Stimulated activated naive CD8-positive, alpha-beta T cell treated with anti-CD3 and anti-CD28 coated beads, Interleukin-15, Interleukin-2, amounts not matched to agents 100 ng/mL and 50 ng/mL, for 24 hours (primary cell): ENCODE data around the gene ZBTB37.
A peak's percentile ranks its signal among the peaks of the same experiment; 100 is the strongest.
"Not testable (repeated sequence)": the region's sequence is repeated elsewhere in the genome, so short reads cannot be mapped to it uniquely, and the experiment has no call there.

Experiments
- H3K27ac Mint-ChIP-seq: one replicate; pipeline ENCODE4 v1.8.0; 2021; ENCODE audit warnings: mild to moderate bottlenecking, mixed read lengths
- H3K27me3 Mint-ChIP-seq: one replicate; pipeline ENCODE4 v1.8.0; 2021; ENCODE audit warnings: mixed read lengths
- H3K36me3 Mint-ChIP-seq: one replicate; pipeline ENCODE4 v1.8.0; 2021; ENCODE audit warnings: low read depth, mixed read lengths
- H3K4me1 Mint-ChIP-seq: one replicate; pipeline ENCODE4 v1.8.0; 2021; ENCODE audit warnings: low read depth, mixed read lengths
- H3K4me3 Mint-ChIP-seq: one replicate; pipeline ENCODE4 v1.8.0; 2021; ENCODE audit warnings: mild to moderate bottlenecking, mixed read lengths
- H3K9me3 Mint-ChIP-seq: one replicate; pipeline ENCODE4 v1.8.0; 2021; ENCODE audit warnings: mixed read lengths

The ZBTB37 gene, protein sequence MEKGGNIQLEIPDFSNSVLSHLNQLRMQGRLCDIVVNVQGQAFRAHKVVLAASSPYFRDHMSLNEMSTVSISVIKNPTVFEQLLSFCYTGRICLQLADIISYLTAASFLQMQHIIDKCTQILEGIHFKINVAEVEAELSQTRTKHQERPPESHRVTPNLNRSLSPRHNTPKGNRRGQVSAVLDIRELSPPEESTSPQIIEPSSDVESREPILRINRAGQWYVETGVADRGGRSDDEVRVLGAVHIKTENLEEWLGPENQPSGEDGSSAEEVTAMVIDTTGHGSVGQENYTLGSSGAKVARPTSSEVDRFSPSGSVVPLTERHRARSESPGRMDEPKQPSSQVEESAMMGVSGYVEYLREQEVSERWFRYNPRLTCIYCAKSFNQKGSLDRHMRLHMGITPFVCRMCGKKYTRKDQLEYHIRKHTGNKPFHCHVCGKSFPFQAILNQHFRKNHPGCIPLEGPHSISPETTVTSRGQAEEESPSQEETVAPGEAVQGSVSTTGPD

DNA sequence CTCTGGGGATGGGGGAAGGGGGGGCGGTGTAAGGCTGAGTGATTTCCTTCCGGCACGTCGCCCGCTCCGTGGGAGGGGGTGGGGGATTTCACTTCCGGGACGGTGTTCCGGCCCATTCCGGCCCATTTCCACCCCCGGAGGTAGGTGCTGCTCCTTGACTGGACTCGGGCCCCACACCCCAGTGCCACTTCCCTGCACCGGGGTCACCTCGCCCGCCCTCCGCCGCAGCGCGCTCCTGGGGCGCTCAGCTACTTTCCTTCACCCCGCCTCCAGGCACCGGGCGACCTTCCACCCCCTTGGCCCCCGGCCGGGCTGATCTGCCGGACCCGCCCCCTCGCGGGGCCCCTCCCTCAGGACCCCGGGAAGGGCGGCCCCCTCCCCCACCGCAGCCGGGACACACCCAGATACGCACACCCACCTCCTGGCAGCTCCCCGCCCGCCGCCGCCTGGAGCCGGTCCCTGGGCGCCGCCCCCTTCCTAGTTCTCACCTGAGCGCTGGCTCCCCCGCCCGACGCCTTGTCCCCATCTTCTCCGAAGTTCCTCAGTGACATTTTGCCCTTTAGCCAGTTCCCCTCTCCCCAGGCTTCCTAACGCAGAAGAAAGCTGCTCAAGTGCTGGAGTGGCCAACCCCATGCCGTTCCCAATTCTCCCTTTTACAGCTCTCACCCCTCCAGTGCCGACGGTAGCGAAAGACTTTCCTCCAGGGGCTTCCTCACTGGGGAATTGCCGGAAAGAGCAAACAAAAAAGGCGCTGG lies at the start of gene ZBTB37:
Gene ZBTB37 (plus strand): TSS at position 115 of the 755 bp plus-strand sequence. CDS start 1,846 bp downstream, outside the sequence.
- Mint-ChIP-seq H3K27ac (peak within 1 kb of the TSS; percentile 99), H3K36me3 (peaks cover 67% of the 10 kb centered on the region), H3K4me1 (peaks cover 75% of the 10 kb centered on the region), H3K4me3 (peak within 1 kb of the TSS; percentile 99), H3K27me3 (peaks cover 5% of the 10 kb centered on the region), H3K9me3 (no peaks in the 10 kb centered on the region)

DNA sequence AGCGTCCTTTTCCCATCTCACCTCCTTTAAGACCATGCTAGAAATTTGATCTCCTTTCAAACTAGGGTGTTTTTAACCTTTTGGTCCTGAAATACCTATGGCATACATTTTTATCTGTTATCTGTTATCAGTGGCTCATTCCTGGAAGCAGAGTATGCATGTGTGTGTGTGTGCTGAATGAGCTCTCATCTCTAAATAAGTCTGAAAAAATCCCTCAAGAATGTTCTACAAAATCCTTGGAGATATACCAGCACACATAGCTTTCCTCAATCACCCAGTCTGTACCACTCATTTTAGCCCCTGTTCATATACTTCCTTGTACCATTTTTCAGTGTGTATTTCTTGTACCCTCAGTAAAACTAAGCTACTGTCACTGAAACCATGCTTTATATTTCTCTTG lies 49.7 kb upstream of the ZBTB37 start:
- Mint-ChIP-seq H3K4me3 (no peak overlapping the region), H3K36me3 (peaks cover 51% of the 10 kb centered on the region), H3K27me3 (no peaks in the 10 kb centered on the region), H3K27ac (no peak overlapping the region), H3K4me1 (peaks cover 46% of the 10 kb centered on the region), H3K9me3 (no peaks in the 10 kb centered on the region)

DNA sequence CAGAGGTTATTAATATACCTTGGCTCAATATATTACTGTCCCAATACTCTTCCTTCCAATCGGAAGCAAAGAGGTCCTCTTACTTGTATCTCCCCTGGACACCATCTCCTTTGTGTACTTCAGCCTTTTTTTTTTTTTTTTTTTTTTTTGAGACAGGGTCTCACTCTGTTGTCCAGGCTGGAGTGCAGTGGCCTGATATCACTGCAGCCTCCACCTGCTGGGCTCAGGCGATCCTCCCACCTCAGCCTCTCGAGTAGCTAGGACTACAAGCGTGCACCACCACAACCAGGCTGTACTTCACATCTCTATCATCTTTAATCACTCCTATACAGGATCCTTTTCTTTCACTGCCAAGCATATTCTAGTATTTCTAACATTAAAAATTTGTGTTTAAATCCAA lies 46.5 kb upstream of the ZBTB37 start:
- Mint-ChIP-seq H3K27ac (no peak overlapping the region), H3K36me3 (peaks cover 33% of the 10 kb centered on the region), H3K27me3 (no peaks in the 10 kb centered on the region), H3K4me1 (peaks cover 47% of the 10 kb centered on the region), H3K4me3 (no peak overlapping the region), H3K9me3 (no peaks in the 10 kb centered on the region)

DNA sequence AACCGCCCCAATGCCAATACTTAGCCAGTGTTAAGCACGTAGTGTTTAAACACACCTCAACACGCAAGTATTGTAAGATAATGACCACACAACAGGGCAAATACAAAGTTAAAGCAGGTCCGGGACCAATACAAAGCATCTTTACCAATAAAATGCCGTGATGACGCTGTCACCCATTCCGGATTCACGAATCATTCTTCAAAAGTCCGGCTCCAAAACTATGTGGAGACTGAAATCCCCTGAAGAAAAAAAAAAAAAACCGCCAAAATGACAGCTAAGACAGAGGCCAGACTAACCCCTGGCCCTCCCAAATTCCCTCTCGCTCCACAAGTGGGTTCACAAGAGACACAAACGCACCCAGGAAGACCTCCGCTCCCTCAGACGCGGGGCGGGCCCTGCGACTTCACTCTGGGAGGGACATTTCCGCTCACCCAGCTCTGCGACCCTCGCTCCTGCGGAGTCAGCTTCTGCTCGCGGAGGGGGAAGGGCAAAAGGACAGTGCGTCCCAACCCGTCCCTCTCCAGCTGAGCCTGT lies 44.3 kb upstream of the ZBTB37 start:
- H3K36me3 Mint-ChIP-seq, result peaks cover 33% of the 10 kb centered on the region
- peaks cover 59% of the 10 kb centered on the region for H3K4me1 Mint-ChIP-seq
- peak overlapping the region; percentile 99 for H3K4me3 Mint-ChIP-seq
- H3K27me3 Mint-ChIP-seq, result no peaks in the 10 kb centered on the region
- H3K9me3 Mint-ChIP-seq, result no peaks in the 10 kb centered on the region
- H3K27ac Mint-ChIP-seq, result peak overlapping the region; percentile 99

DNA sequence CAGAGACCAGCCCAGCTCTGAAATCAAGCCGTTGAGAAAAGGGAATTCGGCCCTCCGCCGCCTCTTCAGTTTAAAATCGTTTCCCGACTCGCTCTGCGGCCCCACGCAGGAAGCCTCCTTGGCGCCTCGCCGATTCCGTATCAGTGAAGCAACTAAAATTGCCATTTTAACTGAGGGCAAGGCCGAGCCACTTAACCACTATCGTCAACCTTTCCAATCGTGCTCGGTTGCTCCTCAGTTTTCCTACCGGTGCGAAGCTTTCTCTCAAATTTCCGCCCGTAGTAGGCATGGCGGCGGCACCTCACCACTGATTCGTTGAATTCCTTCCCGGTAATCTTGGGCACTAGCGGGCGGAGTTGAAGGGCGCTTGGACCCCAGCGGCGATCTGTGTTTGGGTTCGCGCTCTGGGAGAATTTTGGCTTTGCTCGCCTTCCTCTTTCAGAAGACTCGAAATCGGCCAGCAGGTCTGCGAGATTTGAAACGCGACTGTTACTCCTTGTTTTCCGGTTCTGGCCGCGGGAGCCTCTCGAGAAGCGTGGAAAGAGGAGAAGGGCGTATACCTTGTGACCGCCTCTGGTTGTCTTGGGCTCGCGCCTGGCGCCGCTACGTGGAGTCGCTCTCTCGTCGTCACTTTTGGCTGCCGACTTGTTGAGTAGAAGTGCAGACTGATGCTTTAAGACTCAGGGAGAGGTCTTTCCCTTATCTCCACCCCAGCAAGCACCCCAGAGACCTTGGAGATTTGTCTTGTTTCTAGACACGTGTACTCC lies 43.7 kb upstream of the ZBTB37 start, which contains the start of the genes CENPL and DARS2:
Gene CENPL (minus strand): TSS at position 569 of the 767 bp plus-strand sequence. CDS start 13,584 bp downstream, outside the sequence.
Gene DARS2 (plus strand): TSS at position 359 of the 767 bp plus-strand sequence. CDS start 557 bp downstream, outside the sequence.
- peak within 1 kb of the TSS; percentile 99 for H3K27ac Mint-ChIP-seq
- H3K4me3 Mint-ChIP-seq, result peak within 1 kb of the TSS; percentile 99
- H3K9me3 Mint-ChIP-seq, result no peaks in the 10 kb centered on the region
- H3K27me3 Mint-ChIP-seq, result no peaks in the 10 kb centered on the region
- H3K36me3 Mint-ChIP-seq, result peaks cover 37% of the 10 kb centered on the region
- H3K4me1 Mint-ChIP-seq, result peaks cover 63% of the 10 kb centered on the region

DNA sequence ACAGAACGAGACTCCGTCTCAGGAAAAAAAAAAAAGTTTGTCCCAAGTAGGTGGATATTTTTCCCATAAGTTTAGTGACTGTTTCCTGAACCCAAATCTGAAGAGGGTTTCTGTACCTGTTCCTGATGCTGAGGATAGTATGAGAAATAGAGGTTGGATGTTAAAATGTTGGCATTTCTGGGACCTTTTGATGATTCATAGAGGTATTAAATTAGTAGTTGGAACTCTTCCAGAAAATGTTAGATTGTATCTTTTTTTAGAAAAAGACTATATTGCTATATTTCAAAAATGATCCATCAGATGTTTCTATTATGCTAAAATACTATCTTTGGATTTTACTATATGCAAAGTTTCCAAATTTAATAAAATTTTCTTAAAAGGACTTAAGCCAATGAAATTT lies 40.6 kb upstream of the ZBTB37 start:
- H3K27ac Mint-ChIP-seq, result no peak overlapping the region
- H3K27me3 Mint-ChIP-seq, result no peaks in the 10 kb centered on the region
- H3K4me1 Mint-ChIP-seq, result peaks cover 45% of the 10 kb centered on the region
- no peaks in the 10 kb centered on the region for H3K9me3 Mint-ChIP-seq
- peaks cover 47% of the 10 kb centered on the region for H3K36me3 Mint-ChIP-seq
- H3K4me3 Mint-ChIP-seq, result peak overlapping the region; percentile 51

DNA sequence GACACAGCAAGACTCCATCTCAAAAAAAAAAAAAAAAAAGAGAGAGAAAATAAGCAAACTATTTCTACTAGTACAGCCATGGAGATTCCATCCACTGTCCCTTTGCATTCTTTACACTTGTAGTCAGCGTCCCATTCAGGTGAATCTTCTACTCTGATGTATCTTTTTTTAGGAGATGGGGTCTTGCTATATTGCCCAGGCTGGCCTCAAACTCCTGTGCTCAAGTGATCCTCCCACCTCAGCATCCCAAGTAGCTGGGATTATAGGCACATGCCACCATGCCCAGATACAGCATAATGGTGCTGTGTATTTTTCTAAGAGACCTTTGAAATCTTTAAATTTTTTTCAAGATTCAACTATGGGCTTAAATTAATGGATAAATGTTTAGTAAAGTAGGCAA lies 35.4 kb upstream of the ZBTB37 start:
- no peaks in the 10 kb centered on the region for H3K27me3 Mint-ChIP-seq
- peaks cover 5% of the 10 kb centered on the region for H3K4me1 Mint-ChIP-seq
- peaks cover 56% of the 10 kb centered on the region for H3K36me3 Mint-ChIP-seq
- H3K9me3 Mint-ChIP-seq, result no peaks in the 10 kb centered on the region
- H3K4me3 Mint-ChIP-seq, result no peak overlapping the region
- no peak overlapping the region for H3K27ac Mint-ChIP-seq

DNA sequence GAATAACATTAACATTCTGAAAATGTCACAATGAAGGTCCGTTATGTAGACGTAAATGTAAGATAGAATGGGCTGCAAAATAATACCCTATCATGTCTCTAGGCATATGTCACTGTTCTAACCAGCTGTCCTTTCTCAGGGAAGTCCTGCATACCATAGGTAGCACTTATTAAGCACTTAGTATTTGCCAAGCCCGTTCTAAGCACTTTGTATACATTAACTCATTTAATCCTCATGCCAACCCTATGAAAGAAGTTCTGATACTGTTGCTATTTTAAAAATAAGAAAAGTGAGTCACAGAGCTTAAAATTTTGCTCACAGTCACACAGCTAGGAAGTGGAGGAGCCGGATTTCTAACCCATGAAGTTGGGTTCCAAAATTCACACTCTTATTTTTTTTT lies 16.1 kb upstream of the ZBTB37 start:
- H3K36me3 Mint-ChIP-seq, result peaks cover 70% of the 10 kb centered on the region
- H3K27ac Mint-ChIP-seq, result no peak overlapping the region
- H3K4me1 Mint-ChIP-seq, result no peaks in the 10 kb centered on the region
- no peaks in the 10 kb centered on the region for H3K9me3 Mint-ChIP-seq
- H3K4me3 Mint-ChIP-seq, result no peak overlapping the region
- H3K27me3 Mint-ChIP-seq, result no peaks in the 10 kb centered on the region

DNA sequence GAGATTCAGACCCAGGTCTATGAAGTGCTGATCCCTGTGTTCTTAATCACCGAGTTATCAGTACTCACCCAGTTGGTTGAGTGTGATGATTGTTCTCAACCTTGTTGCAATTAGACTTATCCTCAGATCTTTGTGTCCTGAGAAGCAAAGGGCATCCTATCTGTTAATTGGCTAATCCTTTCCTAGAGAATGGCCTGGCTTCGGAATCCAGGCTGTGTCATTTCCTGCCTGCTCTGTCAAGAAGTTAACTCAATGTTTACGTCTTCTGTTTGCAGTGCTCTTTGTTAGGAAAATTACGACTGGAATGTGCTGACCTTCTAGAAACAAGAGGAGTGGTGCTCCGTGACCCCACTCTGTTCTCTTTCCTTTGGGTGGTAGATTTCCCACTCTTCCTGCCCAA lies 15.1 kb upstream of the ZBTB37 start:
- Mint-ChIP-seq H3K9me3 (no peaks in the 10 kb centered on the region), H3K36me3 (peaks cover 69% of the 10 kb centered on the region), H3K4me1 (no peaks in the 10 kb centered on the region), H3K27ac (no peak overlapping the region), H3K27me3 (no peaks in the 10 kb centered on the region), H3K4me3 (no peak overlapping the region)

DNA sequence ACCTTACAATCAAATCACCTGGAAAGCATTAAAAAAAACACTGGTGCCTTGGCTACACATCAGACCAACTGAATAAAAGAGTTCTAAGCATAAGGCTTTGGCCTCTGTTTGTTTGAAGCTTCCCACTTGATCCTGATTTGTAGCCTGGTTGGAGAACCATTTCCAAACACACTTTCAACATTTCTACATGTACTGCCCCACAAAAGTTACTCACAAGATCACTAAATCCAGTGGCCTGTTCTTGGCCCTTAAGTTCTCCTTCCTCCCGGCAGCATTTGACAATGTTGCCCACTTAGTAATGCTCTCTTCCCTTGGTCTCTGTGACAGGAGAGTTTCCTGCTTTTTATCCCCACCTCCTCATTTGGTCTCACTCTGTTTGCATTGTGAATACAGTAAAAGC lies 12.2 kb upstream of the ZBTB37 start:
- no peaks in the 10 kb centered on the region for H3K9me3 Mint-ChIP-seq
- H3K36me3 Mint-ChIP-seq, result peaks cover 63% of the 10 kb centered on the region
- no peaks in the 10 kb centered on the region for H3K4me1 Mint-ChIP-seq
- no peak overlapping the region for H3K27ac Mint-ChIP-seq
- H3K27me3 Mint-ChIP-seq, result no peaks in the 10 kb centered on the region
- H3K4me3 Mint-ChIP-seq, result no peak overlapping the region

DNA sequence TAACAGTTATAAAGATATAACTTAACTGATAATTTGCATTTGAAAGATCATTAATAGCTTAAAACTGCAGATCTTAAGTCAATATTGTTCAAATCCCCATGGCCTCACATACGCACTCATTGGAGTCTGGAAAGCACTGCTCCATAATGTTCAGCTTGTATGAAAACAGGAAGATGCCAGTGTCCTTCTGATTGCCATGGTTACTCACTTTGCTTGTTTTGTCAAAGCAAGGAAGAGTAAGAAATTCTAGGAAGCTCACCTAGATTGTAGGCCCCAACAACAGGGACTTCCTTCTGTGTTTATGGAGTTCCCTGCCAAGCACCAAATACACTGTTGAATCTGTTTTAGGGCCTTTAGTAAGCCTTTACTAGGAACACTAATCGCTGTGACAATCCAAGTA lies 11.3 kb upstream of the ZBTB37 start:
- Mint-ChIP-seq H3K27ac (no peak overlapping the region), H3K36me3 (peaks cover 58% of the 10 kb centered on the region), H3K4me3 (no peak overlapping the region), H3K9me3 (no peaks in the 10 kb centered on the region), H3K27me3 (no peaks in the 10 kb centered on the region), H3K4me1 (peaks cover 1% of the 10 kb centered on the region)

DNA sequence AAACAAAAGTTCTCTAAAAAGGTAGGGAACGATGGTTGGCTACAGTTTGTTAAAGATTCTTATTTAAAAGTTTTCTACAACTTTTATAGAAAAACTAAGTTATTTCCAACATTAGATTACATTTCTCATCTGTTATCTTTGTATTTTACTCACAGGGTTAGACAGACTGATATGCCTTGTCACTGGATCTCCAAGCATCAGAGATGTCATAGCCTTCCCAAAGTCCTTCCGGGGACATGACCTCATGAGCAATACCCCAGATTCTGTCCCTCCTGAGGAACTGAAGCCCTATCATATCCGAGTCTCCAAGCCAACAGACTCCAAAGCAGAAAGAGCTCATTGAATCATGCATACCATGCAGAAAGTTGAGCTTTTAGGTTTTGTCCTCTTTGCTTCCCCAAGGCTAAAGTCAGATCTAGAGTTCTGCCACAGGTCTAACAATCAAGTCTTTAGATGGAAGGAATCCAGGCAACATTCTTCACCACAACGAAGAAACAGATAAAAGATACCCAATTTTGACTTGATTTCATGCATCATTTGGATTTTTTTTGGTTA lies 10.7 kb upstream of the ZBTB37 start:
- peaks cover 58% of the 10 kb centered on the region for H3K36me3 Mint-ChIP-seq
- H3K9me3 Mint-ChIP-seq, result no peaks in the 10 kb centered on the region
- H3K27ac Mint-ChIP-seq, result no peak overlapping the region
- H3K4me1 Mint-ChIP-seq, result peaks cover 4% of the 10 kb centered on the region
- H3K4me3 Mint-ChIP-seq, result no peak overlapping the region
- H3K27me3 Mint-ChIP-seq, result no peaks in the 10 kb centered on the region

DNA sequence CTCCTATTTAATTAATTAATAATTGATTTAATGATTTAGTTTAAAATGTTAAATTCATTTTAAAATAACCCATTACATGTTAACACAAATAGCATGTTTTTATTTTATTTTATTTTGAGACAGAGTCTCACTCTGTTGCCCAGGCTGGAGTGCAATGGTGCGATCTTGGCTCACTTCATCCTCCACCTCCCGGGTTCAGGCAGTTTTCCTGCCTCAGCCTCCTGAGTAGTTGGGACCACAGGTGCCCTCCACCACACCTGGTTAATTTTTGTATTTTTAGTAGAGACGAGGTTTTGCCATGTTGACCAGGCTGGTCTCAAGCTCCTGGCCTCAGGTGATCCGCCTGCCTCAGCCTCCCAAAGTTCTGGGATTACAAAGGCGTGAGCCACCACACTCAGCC lies 8.6 kb upstream of the ZBTB37 start:
- not testable (repeated sequence) for H3K4me3 Mint-ChIP-seq, H3K27ac Mint-ChIP-seq, H3K27me3 Mint-ChIP-seq, H3K9me3 Mint-ChIP-seq
- Mint-ChIP-seq H3K36me3 (peaks cover 60% of the 10 kb centered on the region), H3K4me1 (peaks cover 21% of the 10 kb centered on the region)

DNA sequence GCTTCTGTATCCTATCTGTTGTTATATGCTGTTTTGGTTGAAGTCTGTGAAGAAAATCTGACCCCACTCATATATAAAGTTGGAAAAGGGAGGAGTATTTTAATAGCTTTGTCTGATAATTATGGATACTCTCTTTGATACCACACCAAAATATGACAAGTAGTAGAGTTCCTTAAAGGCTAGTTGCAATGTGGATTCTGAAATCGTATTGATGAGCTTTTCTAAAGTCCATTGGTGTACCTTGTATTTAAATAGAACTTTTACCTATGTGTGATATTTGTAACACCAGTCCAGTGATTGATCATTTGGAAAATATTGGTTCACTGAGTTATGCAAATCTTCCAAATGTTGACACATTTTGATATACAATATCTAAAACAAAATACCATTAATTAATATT lies 8.1 kb upstream of the ZBTB37 start:
- Mint-ChIP-seq H3K36me3 (peaks cover 61% of the 10 kb centered on the region), H3K4me1 (peaks cover 25% of the 10 kb centered on the region), H3K9me3 (no peaks in the 10 kb centered on the region), H3K27ac (peak overlapping the region; percentile 52), H3K4me3 (no peak overlapping the region), H3K27me3 (no peaks in the 10 kb centered on the region)
